Ectodermal cell (in vitro differentiated cells): ENCODE results near the gene CASP6.
"Not testable (repeated sequence)": the region's sequence is repeated elsewhere in the genome, so short reads cannot be mapped to it uniquely, and the experiment has no call there.

Source experiments
- H3K27ac ChIP-seq: 2 replicates; pipeline ENCODE4 v1.7.0; 2013; ENCODE audit warnings: mild to moderate bottlenecking, low read depth, low read length; ENCODE audit not compliant: insufficient read depth, poor library complexity, severe bottlenecking
- H3K27me3 ChIP-seq: 2 replicates; pipeline ENCODE4 v1.7.0; 2013; ENCODE audit warnings: mild to moderate bottlenecking, low read length; ENCODE audit not compliant: insufficient read depth, control insufficient read depth, poor library complexity, severe bottlenecking
- H3K36me3 ChIP-seq: one replicate; pipeline ENCODE4 v1.7.0; 2013; ENCODE audit warnings: low read length; ENCODE audit not compliant: control insufficient read depth, insufficient read depth
- H3K4me1 ChIP-seq: one replicate; pipeline ENCODE4 v1.7.0; 2013; ENCODE audit warnings: low read length; ENCODE audit not compliant: control insufficient read depth, insufficient read depth
- H3K4me3 ChIP-seq: 2 replicates; pipeline ENCODE4 v1.7.0; 2013; ENCODE audit warnings: low read depth, low read length, control low read depth; ENCODE audit not compliant: insufficient read depth
- H3K9me3 ChIP-seq: 2 replicates; pipeline ENCODE4 v1.7.0; 2013; ENCODE audit warnings: mild to moderate bottlenecking, low read length, moderate library complexity; ENCODE audit not compliant: control insufficient read depth
- WGBS, 2 experiments: methylation state at CpG; one replicate each; pipeline ENCODE4 v1.1.7; 2013; ENCODE audit warnings: missing lambda C conversion rate in 2 of 2; 5-methylcytosine and 5-hydroxymethylcytosine counted together

CASP6 gene

GRCh38 chr4:109690690-109691410, 12.4 kb downstream of the CASP6 start:
- Histone ChIP-seq H3K27me3 (no peaks in the 10 kb centered on the region), H3K27ac (no peak overlapping the region), H3K36me3 (peaks cover 24% of the 10 kb centered on the region), H3K4me3 (no peak overlapping the region), H3K4me1 (no peaks in the 10 kb centered on the region), H3K9me3 (no peaks in the 10 kb centered on the region)
- 97% methylated on average over 5 to 6 of the region's 6 CpGs for WGBS, 2 experiments

- no peaks in the 10 kb centered on the region for H3K9me3 ChIP-seq
- H3K4me1 ChIP-seq: no peaks in the 10 kb centered on the region
- no peak overlapping the region for H3K27ac ChIP-seq
- H3K36me3 ChIP-seq: peaks cover 2% of the 10 kb centered on the region
- H3K4me3 ChIP-seq: no peak overlapping the region
- H3K27me3 ChIP-seq: no peaks in the 10 kb centered on the region
Observed at GRCh38 chr4:109684727-109685126, 18.5 kb downstream of the CASP6 start.

DNA sequence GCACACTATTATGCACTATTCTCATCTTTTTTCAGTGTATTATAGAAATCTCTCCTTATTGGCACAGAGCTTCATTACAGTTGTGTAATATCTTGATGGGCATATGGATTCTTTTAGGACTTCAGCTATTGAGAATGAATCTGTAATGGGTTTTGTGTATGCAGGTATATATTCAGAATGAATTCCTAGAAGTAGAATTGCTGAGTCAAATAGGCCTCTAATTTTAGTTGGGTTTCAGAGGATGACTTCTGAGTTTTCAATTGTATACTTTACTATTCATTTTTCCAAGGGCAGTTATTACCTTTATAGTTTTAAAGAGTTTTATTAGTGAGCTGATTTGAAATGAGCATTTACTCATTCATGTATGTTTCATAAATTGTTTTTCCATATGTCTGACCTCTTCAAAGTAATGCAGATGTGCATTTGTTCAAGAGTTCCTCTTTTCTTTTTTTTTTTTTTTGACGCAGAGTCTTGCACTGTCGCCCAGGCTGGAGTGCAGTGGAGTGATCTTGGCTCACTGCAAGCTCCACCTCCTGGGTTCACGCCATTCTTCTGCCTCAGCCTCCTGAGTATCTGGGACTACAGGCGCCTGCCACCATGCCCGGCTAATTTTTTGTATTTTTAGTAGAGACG, 19.5 kb downstream of the CASP6 start:
- Histone ChIP-seq H3K4me1 (no peaks in the 10 kb centered on the region), H3K27ac (no peak overlapping the region), H3K9me3 (no peaks in the 10 kb centered on the region), H3K4me3 (no peak overlapping the region), H3K36me3 (no peaks in the 10 kb centered on the region), H3K27me3 (no peaks in the 10 kb centered on the region)
- WGBS, 2 experiments: 94 to 95% methylated on average over 6 of the region's 6 CpGs

GRCh38 chr4:109682875-109683274, 20.4 kb downstream of the CASP6 start:
- no peak overlapping the region for H3K27ac ChIP-seq
- H3K36me3 ChIP-seq: no peaks in the 10 kb centered on the region
- no peaks in the 10 kb centered on the region for H3K9me3 ChIP-seq
- WGBS, 2 experiments: 83 to 94% methylated on average over 2 of the region's 2 CpGs
- no peaks in the 10 kb centered on the region for H3K27me3 ChIP-seq
- H3K4me3 ChIP-seq: no peak overlapping the region
- no peaks in the 10 kb centered on the region for H3K4me1 ChIP-seq

- not testable (repeated sequence) for H3K9me3 ChIP-seq, H3K36me3 ChIP-seq, H3K4me3 ChIP-seq, H3K27me3 ChIP-seq, H3K27ac ChIP-seq, H3K4me1 ChIP-seq
- 92 to 98% methylated on average over 13 of the region's 14 CpGs for WGBS, 2 experiments
Observed at GRCh38 chr4:109678925-109679324, 24.3 kb downstream of the CASP6 start.

DNA sequence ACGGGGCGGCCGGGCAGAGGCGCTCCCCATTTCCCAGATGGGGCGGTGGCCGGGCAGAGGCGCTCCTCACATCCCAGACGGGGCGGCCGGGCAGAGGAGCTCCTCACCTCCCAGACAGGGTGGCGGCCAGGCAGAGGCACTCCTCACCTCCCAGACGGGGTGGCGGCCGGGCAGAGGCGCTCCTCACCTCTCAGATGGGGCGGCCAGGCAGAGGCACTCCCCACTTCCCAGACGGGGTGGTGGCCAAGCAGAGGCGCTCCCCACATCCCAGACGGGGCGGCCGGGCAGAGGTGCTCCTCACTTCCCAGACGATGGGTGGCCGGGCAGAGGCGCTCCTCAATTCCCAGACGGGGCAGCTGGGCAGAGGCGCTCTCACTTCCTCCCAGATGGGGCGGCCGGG, 24.8 kb downstream of the CASP6 start:
- not testable (repeated sequence) for H3K27ac ChIP-seq, H3K4me3 ChIP-seq, H3K36me3 ChIP-seq, H3K9me3 ChIP-seq, H3K4me1 ChIP-seq, H3K27me3 ChIP-seq
- WGBS, 2 experiments: 95% methylated on average over 28 of the region's 28 CpGs

- WGBS, 2 experiments: 80 to 100% methylated on average over 1 of the region's 1 CpG
- H3K4me3 ChIP-seq: no peak overlapping the region
- no peaks in the 10 kb centered on the region for H3K4me1 ChIP-seq
- H3K36me3 ChIP-seq: no peaks in the 10 kb centered on the region
- no peak overlapping the region for H3K27ac ChIP-seq
- H3K9me3 ChIP-seq: no peaks in the 10 kb centered on the region
- H3K27me3 ChIP-seq: no peaks in the 10 kb centered on the region
Observed at GRCh38 chr4:109676886-109677285, 26.4 kb downstream of the CASP6 start.

GRCh38 chr4:109675843-109676242, 27.4 kb downstream of the CASP6 start:
- Histone ChIP-seq H3K4me1 (no peaks in the 10 kb centered on the region), H3K36me3 (no peaks in the 10 kb centered on the region), H3K27me3 (no peaks in the 10 kb centered on the region), H3K4me3 (no peak overlapping the region), H3K9me3 (no peaks in the 10 kb centered on the region), H3K27ac (no peak overlapping the region)
- 91 to 94% methylated on average over 1 of the region's 1 CpG for WGBS, 2 experiments

- Histone ChIP-seq H3K4me1 (no peaks in the 10 kb centered on the region), H3K4me3 (no peak overlapping the region), H3K27ac (no peak overlapping the region), H3K9me3 (no peaks in the 10 kb centered on the region), H3K27me3 (no peaks in the 10 kb centered on the region), H3K36me3 (no peaks in the 10 kb centered on the region)
- 92 to 94% methylated on average over 3 of the region's 3 CpGs for WGBS, 2 experiments
Observed at GRCh38 chr4:109675181-109675580, 28.1 kb downstream of the CASP6 start.

GRCh38 chr4:109673303-109673702, 29.9 kb downstream of the CASP6 start:
- Histone ChIP-seq H3K4me3 (no peak overlapping the region), H3K9me3 (no peaks in the 10 kb centered on the region), H3K27ac (no peak overlapping the region), H3K27me3 (no peaks in the 10 kb centered on the region), H3K4me1 (no peaks in the 10 kb centered on the region), H3K36me3 (no peaks in the 10 kb centered on the region)
- WGBS, 2 experiments: 91% methylated on average over 1 of the region's 1 CpG; no CpG with 5 or more reads in 1 of the 2 experiments
